ENCODE data around the gene LDHD.
"Not testable (repeated sequence)": the region's sequence is repeated elsewhere in the genome, so short reads cannot be mapped to it uniquely, and the experiment has no call there.

The LDHD gene

DNA sequence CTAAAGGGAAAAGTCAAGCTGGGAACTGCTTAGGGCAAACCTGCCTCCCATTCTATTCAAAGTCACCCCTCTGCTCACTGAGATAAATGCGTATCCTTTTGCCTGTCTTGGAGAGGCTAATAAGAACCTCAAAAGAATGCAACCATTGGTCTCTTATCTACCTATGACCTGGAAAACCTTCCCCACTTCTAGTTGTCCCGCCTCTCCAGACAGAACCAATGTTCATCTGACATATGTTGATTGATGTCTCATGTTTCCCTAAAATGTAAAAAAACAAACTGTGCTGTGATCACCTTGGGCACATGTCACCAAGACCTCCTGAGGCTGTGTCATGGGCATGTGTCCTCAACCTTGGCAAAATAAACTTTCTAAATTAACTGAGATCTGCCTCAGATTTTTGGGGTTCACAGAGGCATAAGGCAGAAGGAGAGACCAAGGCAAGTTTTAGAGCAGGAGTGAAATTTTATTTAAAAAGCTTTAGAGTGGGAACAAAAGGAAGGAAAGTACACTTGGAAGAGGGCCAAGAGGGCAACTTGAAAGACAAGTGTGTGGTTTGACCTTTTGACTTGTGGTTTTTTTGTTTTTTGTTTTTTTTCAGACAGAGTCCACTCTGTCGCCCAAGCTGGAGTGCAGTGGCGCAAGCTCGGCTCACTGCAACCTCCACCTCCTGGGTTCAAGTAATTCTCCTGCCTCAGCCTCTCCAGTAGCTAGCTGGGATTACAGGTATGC, 13.0 kb upstream of the LDHD start:
- not testable (repeated sequence) for H3K9ac ChIP-seq (ENCODE audit: low read length); H3K36me3 ChIP-seq (ENCODE audit: control insufficient read depth, insufficient read depth, low read length); H3K4me1 ChIP-seq (ENCODE audit: control insufficient read depth, insufficient read depth, low read length)

GRCh38 chr16:75127713-75128415, 11.3 kb upstream of the LDHD start:
- H3K4me3 ChIP-seq (ENCODE audit: low read length) = no peak overlapping the region
- no peaks in the 10 kb centered on the region for H3K4me1 ChIP-seq (ENCODE audit: control insufficient read depth, insufficient read depth, low read length)
- no peaks in the 10 kb centered on the region for H3K36me3 ChIP-seq (ENCODE audit: control insufficient read depth, insufficient read depth, low read length)
- no peaks in the 10 kb centered on the region for H3K9me3 ChIP-seq (ENCODE audit: control insufficient read depth, low read length)
- no peaks in the 10 kb centered on the region for H3K27me3 ChIP-seq (ENCODE audit: control insufficient read depth, insufficient read depth, low read length)
- no peak overlapping the region for H3K9ac ChIP-seq (ENCODE audit: low read length)

More for the DNA sequence above, 13.0 kb upstream of the LDHD start:
- H3K27me3 ChIP-seq (ENCODE audit: control insufficient read depth, insufficient read depth, low read length); H3K9me3 ChIP-seq (ENCODE audit: control insufficient read depth, low read length); H3K4me3 ChIP-seq (ENCODE audit: low read length): not testable (repeated sequence)

DNA sequence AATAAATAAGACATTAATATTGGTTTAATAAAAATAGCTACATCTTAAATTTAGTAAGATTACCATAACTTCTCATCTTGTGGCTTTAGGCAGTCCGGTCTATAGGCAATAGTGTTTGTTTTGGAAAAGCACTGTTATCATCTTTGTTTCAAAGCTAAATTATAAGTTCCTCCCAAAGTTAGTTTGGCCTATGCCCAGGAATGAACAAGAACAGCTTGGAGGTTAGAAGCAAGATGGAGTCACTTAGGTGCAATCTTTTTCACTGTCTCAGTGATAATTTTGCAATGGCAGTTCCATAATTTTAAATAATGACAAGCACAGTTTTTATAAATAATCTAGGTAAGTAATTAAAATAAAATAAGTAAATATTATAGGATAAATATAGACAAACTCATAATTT, 6.0 kb upstream of the LDHD start:
- H3K27me3 ChIP-seq (ENCODE audit: control insufficient read depth, insufficient read depth, low read length) = no peaks in the 10 kb centered on the region
- H3K9ac ChIP-seq (ENCODE audit: low read length) = no peak overlapping the region
- H3K4me3 ChIP-seq (ENCODE audit: low read length) = no peak overlapping the region
- no peaks in the 10 kb centered on the region for H3K36me3 ChIP-seq (ENCODE audit: control insufficient read depth, insufficient read depth, low read length)
- no peaks in the 10 kb centered on the region for H3K4me1 ChIP-seq (ENCODE audit: control insufficient read depth, insufficient read depth, low read length)
- no peaks in the 10 kb centered on the region for H3K9me3 ChIP-seq (ENCODE audit: control insufficient read depth, low read length)

DNA sequence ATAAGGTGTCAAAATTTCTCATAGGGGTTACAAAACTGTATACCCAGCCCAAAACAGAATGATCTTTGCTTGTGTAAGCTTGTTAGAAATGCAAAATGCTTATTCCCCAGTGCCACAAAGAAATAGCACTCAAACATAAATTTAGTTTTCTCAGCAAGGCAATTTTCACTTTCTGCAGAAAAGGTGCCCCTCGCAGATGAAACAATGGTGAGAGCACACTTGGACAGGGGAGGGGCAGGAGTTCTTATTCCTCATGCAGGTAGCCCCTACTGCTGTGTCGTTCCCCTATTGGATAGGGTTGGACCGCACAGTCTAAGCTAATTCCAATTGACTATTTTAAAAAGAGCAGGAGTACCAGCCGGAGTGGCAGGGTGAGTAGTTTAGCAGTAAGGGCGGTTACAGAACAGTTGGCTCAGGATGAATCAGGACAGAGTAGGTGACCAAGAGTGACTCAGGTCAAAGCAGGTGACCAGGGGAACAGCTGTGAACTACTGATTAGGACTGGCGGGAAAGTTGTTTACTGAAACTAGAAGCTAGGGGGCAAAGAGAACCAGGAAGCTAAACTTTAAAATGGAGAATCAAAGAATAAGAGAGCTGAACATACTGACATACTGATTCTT, 5.5 kb upstream of the LDHD start:
- Histone ChIP-seq H3K9ac (ENCODE audit: low read length) (no peak overlapping the region), H3K4me3 (ENCODE audit: low read length) (no peak overlapping the region), H3K36me3 (ENCODE audit: control insufficient read depth, insufficient read depth, low read length) (no peaks in the 10 kb centered on the region), H3K4me1 (ENCODE audit: control insufficient read depth, insufficient read depth, low read length) (no peaks in the 10 kb centered on the region), H3K9me3 (ENCODE audit: control insufficient read depth, low read length) (no peaks in the 10 kb centered on the region), H3K27me3 (ENCODE audit: control insufficient read depth, insufficient read depth, low read length) (no peaks in the 10 kb centered on the region)

DNA sequence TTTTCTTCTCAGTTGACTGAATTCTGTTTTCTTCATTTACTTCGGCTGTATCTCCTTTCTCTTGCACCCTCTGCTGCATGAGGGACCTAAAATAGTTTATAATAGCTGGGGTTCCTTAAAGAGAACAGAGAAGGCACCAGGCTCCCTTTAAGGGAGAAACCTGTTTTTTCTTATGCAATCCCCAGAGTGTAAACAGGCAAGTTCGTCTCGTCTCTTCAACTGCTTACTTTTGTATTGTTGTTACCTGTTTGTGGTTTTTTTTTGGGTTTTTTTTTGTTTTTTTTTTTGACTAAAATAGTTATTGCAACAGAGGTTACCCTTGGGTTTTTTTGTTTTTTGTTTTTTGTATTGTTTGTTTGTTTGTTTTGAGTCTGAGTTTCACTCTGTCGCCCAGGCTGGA, 3.7 kb upstream of the LDHD start:
- no peak overlapping the region for H3K9ac ChIP-seq (ENCODE audit: low read length)

GRCh38 chr16:75118943-75119539, 2.5 kb upstream of the LDHD start:
- H3K9ac ChIP-seq (ENCODE audit: low read length) = no peak overlapping the region
- no peaks in the 10 kb centered on the region for H3K27me3 ChIP-seq (ENCODE audit: control insufficient read depth, insufficient read depth, low read length)
- H3K9me3 ChIP-seq (ENCODE audit: control insufficient read depth, low read length) = no peaks in the 10 kb centered on the region
- no peak overlapping the region for H3K4me3 ChIP-seq (ENCODE audit: low read length)
- no peaks in the 10 kb centered on the region for H3K36me3 ChIP-seq (ENCODE audit: control insufficient read depth, insufficient read depth, low read length)
- H3K4me1 ChIP-seq (ENCODE audit: control insufficient read depth, insufficient read depth, low read length) = peaks cover 17% of the 10 kb centered on the region

More for the DNA sequence above, 3.7 kb upstream of the LDHD start:
- no peaks in the 10 kb centered on the region for H3K36me3 ChIP-seq (ENCODE audit: control insufficient read depth, insufficient read depth, low read length)
- no peak overlapping the region for H3K4me3 ChIP-seq (ENCODE audit: low read length)
- H3K9me3 ChIP-seq (ENCODE audit: control insufficient read depth, low read length) = no peaks in the 10 kb centered on the region
- H3K27me3 ChIP-seq (ENCODE audit: control insufficient read depth, insufficient read depth, low read length) = no peaks in the 10 kb centered on the region
- peaks cover 12% of the 10 kb centered on the region for H3K4me1 ChIP-seq (ENCODE audit: control insufficient read depth, insufficient read depth, low read length)

- Histone ChIP-seq H3K4me3 (ENCODE audit: low read length) (peak overlapping the region; percentile 74), H3K9me3 (ENCODE audit: control insufficient read depth, low read length) (no peaks in the 10 kb centered on the region), H3K9ac (ENCODE audit: low read length) (peak overlapping the region; percentile 62), H3K4me1 (ENCODE audit: control insufficient read depth, insufficient read depth, low read length) (peaks cover 19% of the 10 kb centered on the region), H3K36me3 (ENCODE audit: control insufficient read depth, insufficient read depth, low read length) (peaks cover 4% of the 10 kb centered on the region), H3K27me3 (ENCODE audit: control insufficient read depth, insufficient read depth, low read length) (no peaks in the 10 kb centered on the region)
These were observed 298 bp upstream of the LDHD start for GRCh38 chr16:75116911-75117245.

- H3K9me3 ChIP-seq (ENCODE audit: control insufficient read depth, low read length) = no peaks in the 10 kb centered on the region
- peaks cover 4% of the 10 kb centered on the region for H3K36me3 ChIP-seq (ENCODE audit: control insufficient read depth, insufficient read depth, low read length)
- peaks cover 36% of the 10 kb centered on the region for H3K4me1 ChIP-seq (ENCODE audit: control insufficient read depth, insufficient read depth, low read length)
- H3K9ac ChIP-seq (ENCODE audit: low read length) = peak overlapping the region; percentile 62
- no peaks in the 10 kb centered on the region for H3K27me3 ChIP-seq (ENCODE audit: control insufficient read depth, insufficient read depth, low read length)
- H3K4me3 ChIP-seq (ENCODE audit: low read length) = no peak overlapping the region
These were observed 1.4 kb downstream of the LDHD start for GRCh38 chr16:75114946-75115825.

DNA sequence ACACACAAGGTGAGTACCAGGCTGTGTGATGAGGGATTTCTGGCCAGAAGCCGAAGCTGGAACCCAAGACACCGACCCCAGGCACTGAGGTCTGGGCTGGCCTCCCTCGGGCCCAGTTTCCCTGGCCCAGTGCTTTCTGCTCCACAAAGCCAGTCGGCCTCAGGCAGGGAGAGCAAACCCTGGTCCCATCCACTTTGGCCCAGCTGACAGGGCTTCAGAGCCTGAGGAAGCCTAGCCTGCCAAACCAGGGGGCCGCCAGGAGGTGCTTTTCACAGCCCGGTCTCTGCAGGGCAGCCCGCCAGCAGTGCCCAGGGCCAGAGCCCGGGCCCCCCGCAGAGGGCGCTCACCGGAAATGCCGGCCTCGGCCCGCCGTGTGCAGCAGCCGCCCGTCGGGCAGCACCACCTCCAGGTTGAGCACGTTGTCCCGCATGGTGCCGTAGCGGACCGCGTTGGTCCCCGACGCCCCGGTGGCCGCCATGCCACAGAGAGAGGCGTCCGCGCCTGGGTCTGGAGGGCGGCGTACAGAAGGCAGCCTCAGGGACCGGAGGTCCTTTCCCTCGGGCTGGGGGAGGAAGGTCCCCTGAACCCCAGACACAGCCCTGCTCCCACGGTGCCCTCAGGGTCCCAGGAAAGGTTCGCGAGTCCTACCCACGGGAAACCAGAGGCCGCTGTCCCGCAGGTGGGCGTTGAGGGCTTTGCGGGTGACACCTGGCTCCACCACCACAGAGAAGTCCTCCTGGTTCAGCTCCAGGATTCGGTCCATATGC, 2.2 kb downstream of the LDHD start:
- no peak overlapping the region for H3K9ac ChIP-seq (ENCODE audit: low read length)
- peaks cover 44% of the 10 kb centered on the region for H3K4me1 ChIP-seq (ENCODE audit: control insufficient read depth, insufficient read depth, low read length)
- H3K9me3 ChIP-seq (ENCODE audit: control insufficient read depth, low read length) = no peaks in the 10 kb centered on the region
- H3K4me3 ChIP-seq (ENCODE audit: low read length) = no peak overlapping the region
- H3K27me3 ChIP-seq (ENCODE audit: control insufficient read depth, insufficient read depth, low read length) = no peaks in the 10 kb centered on the region
- peaks cover 4% of the 10 kb centered on the region for H3K36me3 ChIP-seq (ENCODE audit: control insufficient read depth, insufficient read depth, low read length)

- Histone ChIP-seq H3K9ac (ENCODE audit: low read length) (no peak overlapping the region), H3K36me3 (ENCODE audit: control insufficient read depth, insufficient read depth, low read length) (peaks cover 4% of the 10 kb centered on the region), H3K27me3 (ENCODE audit: control insufficient read depth, insufficient read depth, low read length) (no peaks in the 10 kb centered on the region), H3K4me1 (ENCODE audit: control insufficient read depth, insufficient read depth, low read length) (peaks cover 51% of the 10 kb centered on the region), H3K4me3 (ENCODE audit: low read length) (no peak overlapping the region), H3K9me3 (ENCODE audit: control insufficient read depth, low read length) (no peaks in the 10 kb centered on the region)
These were observed 2.9 kb downstream of the LDHD start for GRCh38 chr16:75113541-75114121.
